HepG2 (cell line): ENCODE measurements around the gene HIGD1A. TPM values are rescaled to one million over a fixed set of nuclear protein-coding genes. Genes with fewer than 3 reads are reported as not detected.

Source experiments
- AGO1 ChIP-seq: fragments of 200-400 bp; formaldehyde crosslinking; IDR thresholded peaks from 2 replicates; pipeline ENCODE4 v1.6.1; 2017; ENCODE audit warnings: mild to moderate bottlenecking, low read depth, low read length, moderate library complexity; ENCODE audit not compliant: poor library complexity, severe bottlenecking
- ELF3 ChIP-seq: IDR thresholded peaks from 2 replicates; pipeline ENCODE4 v1.6.1; 2016; ENCODE audit warnings: missing genetic modification reagents, missing compliant biosample characterization
- FOXA1 ChIP-seq, 2 experiments: fragments of 450-650 bp in 1 of 2; sonication (generic) in 1 of 2; formaldehyde crosslinking in 1 of 2; IDR thresholded peaks; 2 replicates each; pipeline versions ENCODE4 v1.4.0 to v1.6.1; 2016 to 2020; ENCODE audit warnings: missing genetic modification reagents in 1 of 2
- HDAC1 ChIP-seq: sonication (generic); formaldehyde crosslinking; IDR thresholded peaks from 2 replicates; pipeline ENCODE4 v1.5.1; 2020; ENCODE audit warnings: mild to moderate bottlenecking, missing genetic modification reagents
- IRF1 ChIP-seq: sonication (generic); formaldehyde crosslinking; IDR thresholded peaks from 2 replicates; pipeline ENCODE4 v1.4.0; 2020; ENCODE audit warnings: low read depth, mild to moderate bottlenecking, missing genetic modification reagents
- KAT2B ChIP-seq: fragments of 150-350 bp; IDR thresholded peaks from 2 replicates; pipeline ENCODE4 v1.6.1; 2014; ENCODE audit warnings: low read depth, low read length, borderline replicate concordance
- KLF6 ChIP-seq: IDR thresholded peaks from 2 replicates; pipeline ENCODE4 v1.8.0; 2016; ENCODE audit warnings: missing biosample characterization, missing genetic modification reagents
- MEF2D ChIP-seq: sonication (generic); formaldehyde crosslinking; IDR thresholded peaks from 2 replicates; pipeline ENCODE4 v1.5.1; 2020; ENCODE audit warnings: mild to moderate bottlenecking, missing genetic modification reagents
- NFE2L1 ChIP-seq: sonication (generic); formaldehyde crosslinking; IDR thresholded peaks from 2 replicates; pipeline ENCODE4 v1.4.0; 2020; ENCODE audit warnings: missing genetic modification reagents, mild to moderate bottlenecking, borderline replicate concordance
- PAWR ChIP-seq: sonication (generic); formaldehyde crosslinking; IDR thresholded peaks from 2 replicates; pipeline ENCODE4 v1.4.0; 2020; ENCODE audit warnings: missing genetic modification reagents, mild to moderate bottlenecking, borderline replicate concordance
- RFX1 ChIP-seq: fragments of 450-650 bp; IDR thresholded peaks from 2 replicates; pipeline ENCODE4 v1.6.1; 2017
- RXRA ChIP-seq: sonication (generic); formaldehyde crosslinking; IDR thresholded peaks from 2 replicates; pipeline ENCODE4 v1.5.1; 2020; ENCODE audit warnings: missing genetic modification reagents
- STAT6 ChIP-seq: sonication (generic); formaldehyde crosslinking; IDR thresholded peaks from 2 replicates; pipeline ENCODE4 v1.4.0; 2020; ENCODE audit warnings: missing genetic modification reagents, mild to moderate bottlenecking, borderline replicate concordance
- TIGD3 ChIP-seq: sonication (generic); formaldehyde crosslinking; IDR thresholded peaks from 2 replicates; pipeline ENCODE4 v1.5.1; 2020; ENCODE audit warnings: mild to moderate bottlenecking, missing genetic modification reagents, borderline replicate concordance
- ZEB1 ChIP-seq: IDR thresholded peaks from 2 replicates; pipeline ENCODE4 v1.6.1; 2012; ENCODE audit warnings: mild to moderate bottlenecking, low read depth, inconsistent platforms; ENCODE audit not compliant: insufficient replicate concordance
- ZFP36 ChIP-seq: fragments of 150-350 bp; IDR thresholded peaks from 2 replicates; pipeline ENCODE4 v1.6.1; 2018; ENCODE audit warnings: borderline replicate concordance, low read length, low read depth; ENCODE audit not compliant: partially characterized antibody
- ZNF10 ChIP-seq: sonication (generic); formaldehyde crosslinking; IDR thresholded peaks from 2 replicates; pipeline ENCODE4 v1.4.0; 2020; ENCODE audit warnings: mild to moderate bottlenecking, low read depth, missing genetic modification reagents, borderline replicate concordance
- ZNF567 ChIP-seq: sonication (generic); formaldehyde crosslinking; IDR thresholded peaks from 2 replicates; pipeline ENCODE4 v1.8.1; 2023; ENCODE audit warnings: mild to moderate bottlenecking, missing genetic modification reagents, borderline replicate concordance
- ZNF639 ChIP-seq: conservative IDR thresholded peaks from 2 replicates; pipeline ENCODE4 v1.6.1; 2018; ENCODE audit warnings: missing genetic modification reagents
- ZNF691 ChIP-seq: sonication (generic); formaldehyde crosslinking; IDR thresholded peaks from 2 replicates; pipeline ENCODE4 v1.4.0; 2020; ENCODE audit warnings: missing genetic modification reagents, low read depth, mild to moderate bottlenecking, borderline replicate concordance
- polyA plus RNA-seq, 8 experiments: library from polyadenylated mRNA; depleted of rRNA in 3 of 8; stranded (reverse) in 7 of 8; unstranded in 1 of 8; fragments of >200 nt; fragmentation: Illumina TruSeq in 4 of 8; extraction: Trizol in 4 of 8; gene quantifications; 2 replicates each; pipeline versions ENCODE4 v1.2.1 to v1.2.3, GENCODE V29; 2011 to 2016; ENCODE audit warnings: low read depth in 4 of 8, missing spikeins in 1 of 8, mixed read lengths in 1 of 8; ENCODE audit not compliant: insufficient read depth in 1 of 8
- total RNA-seq, 5 experiments: library from RNA; depleted of rRNA; stranded (reverse); fragments of >200 nt; fragmentation: Illumina TruSeq; extraction: Trizol; gene quantifications; 2 replicates each; pipeline ENCODE4 v1.2.3, GENCODE V29; 2016; ENCODE audit warnings: low read depth in 1 of 5

HIGD1A gene
- total and polyA plus RNA-seq, 2 of the 13 experiments (the other 11 are each of a cell fraction or from before 2014, with no cell fraction given), result 222 to 253 TPM

- TF ChIP-seq TIGD3 (CRISPR knock-in tag) (no peak), ZEB1 (no peak), AGO1 (no peak), HDAC1 (CRISPR knock-in tag) (peak; percentile 56; the same call in 1 of the 2 replicates), IRF1 (CRISPR knock-in tag) (no peak; the same call in 1 of the 2 replicates), PAWR (CRISPR knock-in tag) (no peak), NFE2L1 (CRISPR knock-in tag) (no peak), MEF2D (0 out of 2 replicates have a peak, but pooled peaks have one; percentile 14), RXRA (CRISPR knock-in tag) (peak; percentile 38), ZNF639 (CRISPR knock-in tag) (0 out of 2 replicates have a peak, but pooled peaks have one; percentile 43), RFX1 (no peak), ZNF567 (CRISPR knock-in tag) (no peak), STAT6 (CRISPR knock-in tag) (0 out of 2 replicates have a peak, but pooled peaks have one; percentile 22), FOXA1 (IDR thresholded peaks at IDR 0.05) (no peak), FOXA1 (CRISPR knock-in tag; IDR thresholded peaks at IDR 0.05) (0 out of 2 replicates have a peak, but pooled peaks have one; percentile 4), ELF3 (CRISPR knock-in tag) (peak; percentile 11; the same call in 1 of the 2 replicates), KAT2B (no peak), ZFP36 (no peak), KLF6 (CRISPR knock-in tag) (no peak; the same call in 1 of the 2 replicates), ZNF10 (CRISPR knock-in tag) (no peak), ZNF691 (0 out of 2 replicates have a peak, but pooled peaks have one; percentile 17)
Observed at GRCh38 chr3:42804106-42804830, at the start of gene HIGD1A (continued).
